ENCODE data around the gene FAM184B. TPM values are rescaled to one million over a fixed set of nuclear protein-coding genes. Genes with fewer than 3 reads are reported as not detected.

FAM184B gene
- total RNA-seq, 4 donors from 2014 or later: 0.11 to 0.53 (median 0.49) TPM; not detected in 1

DNA sequence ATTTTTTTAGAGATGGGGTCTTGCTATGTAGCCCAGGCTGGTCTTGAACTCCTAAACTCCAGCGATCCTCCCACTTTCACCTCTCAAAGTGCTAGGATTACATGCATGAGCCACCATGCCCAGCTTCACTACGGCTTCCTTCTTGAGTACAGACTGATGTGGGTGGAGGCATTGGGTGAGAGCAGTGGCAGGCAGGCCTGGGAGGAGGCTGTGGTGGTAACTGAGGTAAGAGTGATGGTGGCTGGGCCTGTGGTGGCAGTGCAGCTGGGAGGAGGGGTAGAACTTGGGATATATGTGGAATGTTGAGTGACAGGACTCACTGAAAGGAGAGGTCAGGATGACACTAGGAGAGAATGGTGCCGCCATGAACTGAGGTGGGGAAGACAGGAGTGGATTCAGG, 86.1 kb downstream of the FAM184B start:
- Histone ChIP-seq H3K4me1 (no peaks in the 10 kb centered on the region), H3K27me3 (no peaks in the 10 kb centered on the region), H3K27ac (no peak overlapping the region), H3K4me3 (no peak overlapping the region), H3K36me3 (no peaks in the 10 kb centered on the region), H3K9me3 (no peaks in the 10 kb centered on the region)
- in situ Hi-C loops (cut with MboI; ENCODE audit: low sequenced_read_pairs in 4 of 4): no loop called here
- no peak for ATAC-seq
- intact Hi-C loops (cut with DNase I; ENCODE audit: low total_unique reads): no loop called here
- no peak for DNase-seq
- TF ChIP-seq POLR2A (IDR thresholded peaks at IDR 0.05): no peak
- TF ChIP-seq, protein P1, sequence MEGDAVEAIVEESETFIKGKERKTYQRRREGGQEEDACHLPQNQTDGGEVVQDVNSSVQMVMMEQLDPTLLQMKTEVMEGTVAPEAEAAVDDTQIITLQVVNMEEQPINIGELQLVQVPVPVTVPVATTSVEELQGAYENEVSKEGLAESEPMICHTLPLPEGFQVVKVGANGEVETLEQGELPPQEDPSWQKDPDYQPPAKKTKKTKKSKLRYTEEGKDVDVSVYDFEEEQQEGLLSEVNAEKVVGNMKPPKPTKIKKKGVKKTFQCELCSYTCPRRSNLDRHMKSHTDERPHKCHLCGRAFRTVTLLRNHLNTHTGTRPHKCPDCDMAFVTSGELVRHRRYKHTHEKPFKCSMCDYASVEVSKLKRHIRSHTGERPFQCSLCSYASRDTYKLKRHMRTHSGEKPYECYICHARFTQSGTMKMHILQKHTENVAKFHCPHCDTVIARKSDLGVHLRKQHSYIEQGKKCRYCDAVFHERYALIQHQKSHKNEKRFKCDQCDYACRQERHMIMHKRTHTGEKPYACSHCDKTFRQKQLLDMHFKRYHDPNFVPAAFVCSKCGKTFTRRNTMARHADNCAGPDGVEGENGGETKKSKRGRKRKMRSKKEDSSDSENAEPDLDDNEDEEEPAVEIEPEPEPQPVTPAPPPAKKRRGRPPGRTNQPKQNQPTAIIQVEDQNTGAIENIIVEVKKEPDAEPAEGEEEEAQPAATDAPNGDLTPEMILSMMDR (IDR thresholded peaks at IDR 0.05 in 4 of 5, conservative IDR thresholded peaks at IDR 0.05 in 1 of 5): no peak

DNA sequence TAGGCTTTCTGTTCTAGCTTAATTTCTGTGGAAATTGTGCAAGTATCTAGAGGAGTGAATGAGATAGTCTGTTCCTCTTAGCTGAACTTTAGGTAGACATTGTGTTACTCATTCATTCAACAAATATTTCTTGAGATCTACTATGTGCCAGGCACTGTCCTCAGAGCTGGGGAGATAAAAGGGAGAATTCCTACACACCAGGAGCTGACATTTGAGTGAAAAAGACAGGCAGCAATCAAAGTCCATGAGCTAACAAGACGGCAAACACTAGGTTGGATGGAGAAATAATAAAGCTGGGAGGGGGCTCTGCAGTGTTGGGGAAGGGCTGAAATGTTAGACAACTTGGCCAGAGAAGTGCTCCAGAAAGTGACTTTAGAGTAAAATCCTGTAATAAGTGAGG, 86.9 kb downstream of the FAM184B start:
- no peak for TF ChIP-seq POLR2A (IDR thresholded peaks at IDR 0.05)
- TF ChIP-seq, protein P1 (IDR thresholded peaks at IDR 0.05 in 4 of 5, conservative IDR thresholded peaks at IDR 0.05 in 1 of 5): no peak
- Histone ChIP-seq H3K27ac (no peak overlapping the region), H3K4me1 (no peaks in the 10 kb centered on the region), H3K9me3 (no peaks in the 10 kb centered on the region), H3K27me3 (no peaks in the 10 kb centered on the region), H3K36me3 (no peaks in the 10 kb centered on the region), H3K4me3 (no peak overlapping the region)
- no peak for ATAC-seq
- DNase-seq: no peak
- intact Hi-C loops (cut with DNase I; ENCODE audit: low total_unique reads) (no loop called here), in situ Hi-C loops (cut with MboI; ENCODE audit: low sequenced_read_pairs in 4 of 4) (no loop called here)

DNA sequence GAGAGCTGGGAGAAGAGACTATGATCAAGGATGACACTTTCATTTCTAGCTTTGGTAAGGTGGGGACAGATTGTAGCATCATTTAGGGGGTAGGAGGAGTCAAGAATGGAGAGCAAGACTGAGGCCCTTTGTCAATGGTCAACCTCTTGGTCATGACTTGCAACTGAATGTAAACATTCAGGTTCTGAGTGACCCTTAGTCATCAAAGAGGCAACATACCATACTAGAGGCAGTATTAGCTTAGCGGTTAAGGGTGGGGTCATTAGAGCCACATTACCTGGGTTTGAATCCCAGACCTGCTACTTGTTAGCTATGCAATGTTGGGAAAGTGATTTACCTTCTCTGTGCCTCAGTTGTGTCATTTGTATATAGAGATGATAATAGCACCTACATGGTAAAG, 90.5 kb downstream of the FAM184B start:
- Histone ChIP-seq H3K27me3 (no peaks in the 10 kb centered on the region), H3K36me3 (no peaks in the 10 kb centered on the region), H3K4me3 (no peak overlapping the region), H3K4me1 (no peaks in the 10 kb centered on the region), H3K27ac (no peak overlapping the region), H3K9me3 (no peaks in the 10 kb centered on the region)
- intact Hi-C loops (cut with DNase I; ENCODE audit: low total_unique reads): no loop called here
- no peak for ATAC-seq
- TF ChIP-seq, protein P1 (IDR thresholded peaks at IDR 0.05 in 4 of 5, conservative IDR thresholded peaks at IDR 0.05 in 1 of 5): no peak
- no peak for TF ChIP-seq POLR2A (IDR thresholded peaks at IDR 0.05)
- in situ Hi-C loops (cut with MboI; ENCODE audit: low sequenced_read_pairs in 4 of 4): no loop called here
- DNase-seq: no peak

DNA sequence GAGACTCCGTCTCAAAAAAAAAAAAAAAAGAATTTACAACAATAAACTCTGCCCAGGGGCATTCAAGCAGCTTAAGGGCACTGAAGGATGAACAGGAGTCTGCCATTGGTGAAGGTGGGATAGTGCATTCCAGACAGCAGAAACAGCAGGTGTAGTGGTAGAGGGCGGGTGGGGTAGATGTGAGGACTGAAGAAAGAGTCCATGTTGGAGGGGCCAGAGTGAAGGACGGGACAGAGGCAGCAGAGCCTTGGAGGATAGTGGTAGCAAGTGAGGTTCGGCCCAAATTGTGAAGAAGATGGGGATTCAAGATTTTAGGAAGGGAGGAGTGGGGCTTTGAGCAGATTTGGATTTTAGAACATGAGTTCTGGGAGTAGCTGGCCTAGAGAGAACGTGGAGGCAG, 91.3 kb downstream of the FAM184B start:
- Histone ChIP-seq H3K36me3 (no peaks in the 10 kb centered on the region), H3K4me1 (no peaks in the 10 kb centered on the region), H3K27me3 (no peaks in the 10 kb centered on the region), H3K4me3 (no peak overlapping the region), H3K27ac (no peak overlapping the region), H3K9me3 (no peaks in the 10 kb centered on the region)
- intact Hi-C loops (cut with DNase I; ENCODE audit: low total_unique reads): no loop called here
- TF ChIP-seq, protein P1 (IDR thresholded peaks at IDR 0.05 in 4 of 5, conservative IDR thresholded peaks at IDR 0.05 in 1 of 5): no peak
- ATAC-seq (no peak), DNase-seq (no peak)
- in situ Hi-C loops (cut with MboI; ENCODE audit: low sequenced_read_pairs in 4 of 4): no loop called here

DNA sequence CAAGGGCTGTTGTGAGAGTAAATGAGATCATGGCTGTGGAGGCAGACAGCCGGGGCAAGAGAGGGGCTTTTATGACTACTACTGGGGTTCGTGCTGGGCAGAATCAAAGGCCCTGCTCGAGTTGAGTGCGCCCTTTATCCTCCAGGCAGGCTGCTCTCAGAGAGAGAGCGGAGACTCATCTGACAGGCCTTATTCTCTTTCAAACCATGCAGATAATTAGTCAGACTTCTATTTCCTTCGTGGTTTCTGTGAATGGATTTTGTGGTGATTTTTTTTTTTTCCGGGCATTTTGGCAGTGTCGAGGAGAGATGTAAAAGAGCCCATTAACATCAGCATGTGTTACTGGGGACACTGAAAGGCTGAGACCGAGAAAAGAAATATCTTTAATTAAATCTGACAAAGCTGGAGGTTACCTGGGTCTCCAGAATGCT, 93.4 kb downstream of the FAM184B start:
- Histone ChIP-seq H3K36me3 (no peaks in the 10 kb centered on the region), H3K4me1 (no peaks in the 10 kb centered on the region), H3K27me3 (no peaks in the 10 kb centered on the region), H3K9me3 (no peaks in the 10 kb centered on the region), H3K27ac (no peak overlapping the region), H3K4me3 (no peak overlapping the region)
- no peak for ATAC-seq
- no peak for TF ChIP-seq POLR2A (IDR thresholded peaks at IDR 0.05)
- TF ChIP-seq, protein P1 (IDR thresholded peaks at IDR 0.05 in 4 of 5, conservative IDR thresholded peaks at IDR 0.05 in 1 of 5): no peak
- in situ Hi-C loops (cut with MboI; ENCODE audit: low sequenced_read_pairs in 4 of 4): no loop called here
- DNase-seq: no peak
- intact Hi-C loops (cut with DNase I; ENCODE audit: low total_unique reads): no loop called here

All from gastrocnemius medialis (tissue), 4 donors.